Gastrocnemius medialis (tissue), 4 donors: ENCODE measurements around the gene EXOC3L2.

Experiments used
- POLR2A ChIP-seq, 2 donors: fragments of 450-650 bp; IDR thresholded peaks; one replicate each; pipeline ENCODE4 v1.6.1; 2017; ENCODE audit warnings: antibody characterized with exemption in 2 of 2, mild to moderate bottlenecking in 2 of 2, moderate library complexity in 2 of 2
- TF ChIP-seq, protein P1 (sequence below), 5 experiments: fragments of 450-650 bp in 3 of 5; fragments of 200-600 bp in 2 of 5; sonication (generic) in 2 of 5; IDR thresholded peaks in 4 of 5; conservative IDR thresholded peaks in 1 of 5; 1 replicate in 4 of 5; 2 replicates in 1 of 5; pipeline ENCODE4 v1.5.1; 2016 to 2019; ENCODE audit warnings: antibody characterized with exemption in 5 of 5, mild to moderate bottlenecking in 3 of 5, moderate library complexity in 3 of 5

DNA sequence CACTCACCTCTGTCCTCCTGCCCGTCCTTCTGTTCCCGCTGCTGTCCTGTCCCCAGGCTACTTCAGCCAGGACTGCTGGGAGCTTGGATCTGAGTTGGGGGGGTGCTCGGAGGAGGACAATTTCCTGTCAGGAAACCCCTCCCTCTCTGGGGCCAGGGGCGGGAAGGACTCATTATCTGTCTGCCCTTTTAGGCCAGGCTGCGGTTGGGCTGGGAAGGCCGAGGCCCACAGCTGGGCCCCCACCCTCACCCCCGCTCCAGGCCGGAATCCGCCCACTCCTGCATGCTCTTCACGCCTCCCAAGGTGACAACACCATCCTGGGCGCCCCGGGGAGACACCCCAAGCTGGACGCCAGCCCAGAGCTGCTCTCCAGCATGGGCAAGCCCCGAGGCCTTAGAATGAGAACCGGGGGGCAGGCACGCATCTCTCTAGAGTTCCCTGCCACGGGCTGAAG is at the start of gene EXOC3L2:
- TF ChIP-seq, protein P1, sequence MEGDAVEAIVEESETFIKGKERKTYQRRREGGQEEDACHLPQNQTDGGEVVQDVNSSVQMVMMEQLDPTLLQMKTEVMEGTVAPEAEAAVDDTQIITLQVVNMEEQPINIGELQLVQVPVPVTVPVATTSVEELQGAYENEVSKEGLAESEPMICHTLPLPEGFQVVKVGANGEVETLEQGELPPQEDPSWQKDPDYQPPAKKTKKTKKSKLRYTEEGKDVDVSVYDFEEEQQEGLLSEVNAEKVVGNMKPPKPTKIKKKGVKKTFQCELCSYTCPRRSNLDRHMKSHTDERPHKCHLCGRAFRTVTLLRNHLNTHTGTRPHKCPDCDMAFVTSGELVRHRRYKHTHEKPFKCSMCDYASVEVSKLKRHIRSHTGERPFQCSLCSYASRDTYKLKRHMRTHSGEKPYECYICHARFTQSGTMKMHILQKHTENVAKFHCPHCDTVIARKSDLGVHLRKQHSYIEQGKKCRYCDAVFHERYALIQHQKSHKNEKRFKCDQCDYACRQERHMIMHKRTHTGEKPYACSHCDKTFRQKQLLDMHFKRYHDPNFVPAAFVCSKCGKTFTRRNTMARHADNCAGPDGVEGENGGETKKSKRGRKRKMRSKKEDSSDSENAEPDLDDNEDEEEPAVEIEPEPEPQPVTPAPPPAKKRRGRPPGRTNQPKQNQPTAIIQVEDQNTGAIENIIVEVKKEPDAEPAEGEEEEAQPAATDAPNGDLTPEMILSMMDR (IDR thresholded peaks at IDR 0.05 in 4 of 5, conservative IDR thresholded peaks at IDR 0.05 in 1 of 5): no peak
- TF ChIP-seq POLR2A (IDR thresholded peaks at IDR 0.05): no peak
